ENCODE data around the gene PEAK1.

PEAK1 gene

DNA sequence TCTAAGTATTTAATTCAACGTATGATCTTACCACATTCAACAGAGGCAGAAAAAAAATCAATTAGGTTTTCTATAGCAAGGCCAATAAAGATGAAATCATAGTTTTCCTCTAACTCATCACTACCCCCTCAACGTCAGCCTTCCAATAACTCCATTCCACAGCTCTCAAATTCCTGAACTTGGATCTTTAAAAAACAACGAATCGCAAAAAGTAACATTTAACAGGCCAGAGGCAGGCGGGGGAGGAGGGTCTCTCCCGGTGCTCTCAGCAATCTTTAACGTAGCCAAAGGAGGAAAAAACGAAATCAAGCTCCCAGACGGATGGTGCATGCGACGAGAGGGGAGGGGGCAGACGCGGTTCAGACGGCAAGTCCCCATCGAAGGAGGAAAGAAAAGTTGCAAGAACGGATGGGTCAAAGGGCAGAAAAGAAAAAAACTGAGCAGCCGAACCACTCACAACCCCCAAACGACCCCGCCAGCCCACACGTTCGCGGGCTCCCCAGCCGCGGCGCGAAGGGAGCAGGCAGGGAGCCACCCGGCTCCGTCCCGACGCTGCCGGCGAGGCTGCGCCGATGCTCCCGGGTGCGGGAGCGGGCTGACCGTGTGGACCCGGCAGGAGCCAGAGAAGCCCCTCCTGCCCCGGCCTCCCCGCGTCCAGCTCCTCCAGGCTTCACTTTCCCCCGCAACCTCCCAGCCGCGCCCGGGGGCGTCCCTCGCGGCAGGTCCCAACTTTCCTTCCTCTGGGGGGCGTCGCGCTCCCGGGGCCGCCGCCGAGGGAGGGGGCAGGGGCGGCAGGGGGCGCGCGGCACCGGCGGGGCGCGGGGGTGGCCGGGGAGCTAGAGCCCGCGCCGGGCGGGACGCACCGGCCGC is 703 bp downstream of the PEAK1 start:
- Histone ChIP-seq H3K27ac (ENCODE audit: low read length) (no peak overlapping the region), H3K4me3 (ENCODE audit: low read length) (peak overlapping the region; percentile 89), H3K4me1 (ENCODE audit: insufficient read depth, low read length) (peaks cover 31% of the 10 kb centered on the region), H3K36me3 (ENCODE audit: insufficient read depth, low read depth, low read length) (no peaks in the 10 kb centered on the region), H3K27me3 (ENCODE audit: insufficient read depth, low read length) (0 out of 2 replicates have a peak, but pooled peaks cover 9% of the 10 kb centered on the region), H3K9ac (ENCODE audit: low read depth, low read length) (peak overlapping the region; percentile 77), H3K9me3 (ENCODE audit: insufficient read depth, low read depth, low read length) (no peaks in the 10 kb centered on the region)

GRCh38 chr15:77418391-77418965 is 1.4 kb downstream of the PEAK1 start:
- H3K36me3 ChIP-seq (ENCODE audit: insufficient read depth, low read depth, low read length) = no peaks in the 10 kb centered on the region
- H3K9ac ChIP-seq (ENCODE audit: low read depth, low read length) = peak overlapping the region; percentile 77; the same call in 1 of the 2 replicates
- peak overlapping the region; percentile 89 for H3K4me3 ChIP-seq (ENCODE audit: low read length)
- peaks cover 26% of the 10 kb centered on the region for H3K4me1 ChIP-seq (ENCODE audit: insufficient read depth, low read length)
- H3K9me3 ChIP-seq (ENCODE audit: insufficient read depth, low read depth, low read length) = no peaks in the 10 kb centered on the region
- no peak overlapping the region for H3K27ac ChIP-seq (ENCODE audit: low read length)
- 0 out of 2 replicates have a peak, but pooled peaks cover 9% of the 10 kb centered on the region for H3K27me3 ChIP-seq (ENCODE audit: insufficient read depth, low read length)

DNA sequence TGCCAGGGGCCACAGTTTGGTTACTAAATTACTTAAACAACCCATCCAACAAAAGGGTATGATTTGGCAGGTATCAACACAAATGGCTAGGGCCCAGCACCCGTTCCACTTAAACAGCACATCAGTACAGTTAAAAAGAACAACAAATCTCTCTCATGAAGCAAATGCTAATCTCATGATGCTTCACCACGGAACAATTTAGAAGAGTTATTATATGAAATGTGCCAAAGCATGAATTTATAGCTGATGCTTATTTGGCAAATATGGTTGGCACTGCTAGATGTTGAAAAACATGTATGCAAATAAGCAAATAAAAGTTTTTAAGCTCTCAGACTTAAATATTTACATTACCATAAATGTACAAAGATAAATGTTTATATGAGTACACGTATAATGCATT is 2.3 kb downstream of the PEAK1 start:
- Histone ChIP-seq H3K36me3 (ENCODE audit: insufficient read depth, low read depth, low read length) (no peaks in the 10 kb centered on the region), H3K4me1 (ENCODE audit: insufficient read depth, low read length) (peaks cover 26% of the 10 kb centered on the region), H3K27ac (ENCODE audit: low read length) (no peak overlapping the region), H3K9me3 (ENCODE audit: insufficient read depth, low read depth, low read length) (no peaks in the 10 kb centered on the region), H3K9ac (ENCODE audit: low read depth, low read length) (no peak overlapping the region), H3K27me3 (ENCODE audit: insufficient read depth, low read length) (0 out of 2 replicates have a peak, but pooled peaks cover 9% of the 10 kb centered on the region), H3K4me3 (ENCODE audit: low read length) (no peak overlapping the region; the same call in 1 of the 2 replicates)

- H3K9me3 ChIP-seq (ENCODE audit: insufficient read depth, low read depth, low read length) = no peaks in the 10 kb centered on the region
- H3K27me3 ChIP-seq (ENCODE audit: insufficient read depth, low read length) = 0 out of 2 replicates have a peak, but pooled peaks cover 9% of the 10 kb centered on the region
- H3K9ac ChIP-seq (ENCODE audit: low read depth, low read length) = no peak overlapping the region
- H3K36me3 ChIP-seq (ENCODE audit: insufficient read depth, low read depth, low read length) = no peaks in the 10 kb centered on the region
- no peak overlapping the region for H3K4me3 ChIP-seq (ENCODE audit: low read length)
- H3K4me1 ChIP-seq (ENCODE audit: insufficient read depth, low read length) = peaks cover 26% of the 10 kb centered on the region
- H3K27ac ChIP-seq (ENCODE audit: low read length) = no peak overlapping the region
Observed at GRCh38 chr15:77416954-77417353, 3.0 kb downstream of the PEAK1 start.

DNA sequence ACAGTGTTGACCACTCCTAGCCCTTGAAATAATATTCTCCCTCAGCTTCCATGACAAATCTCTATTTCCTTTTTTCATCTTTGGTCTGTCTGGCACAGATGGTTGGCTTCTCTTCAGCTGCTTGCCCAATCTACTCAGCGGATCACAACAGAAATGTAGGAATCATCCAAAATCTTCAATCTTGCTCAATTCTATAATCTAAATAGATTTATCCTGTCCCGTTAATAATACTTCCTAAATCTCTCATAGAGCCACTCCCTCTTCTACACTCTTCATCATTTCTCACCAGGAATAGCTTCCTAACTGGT is 3.8 kb downstream of the PEAK1 start:
- H3K27ac ChIP-seq (ENCODE audit: low read length) = no peak overlapping the region
- H3K27me3 ChIP-seq (ENCODE audit: insufficient read depth, low read length) = 0 out of 2 replicates have a peak, but pooled peaks cover 9% of the 10 kb centered on the region
- H3K9ac ChIP-seq (ENCODE audit: low read depth, low read length) = no peak overlapping the region
- no peaks in the 10 kb centered on the region for H3K36me3 ChIP-seq (ENCODE audit: insufficient read depth, low read depth, low read length)
- H3K4me3 ChIP-seq (ENCODE audit: low read length) = 0 out of 2 replicates have a peak overlapping the region, but pooled peaks have one; percentile 7
- H3K4me1 ChIP-seq (ENCODE audit: insufficient read depth, low read length) = peaks cover 30% of the 10 kb centered on the region
- H3K9me3 ChIP-seq (ENCODE audit: insufficient read depth, low read depth, low read length) = no peaks in the 10 kb centered on the region

GRCh38 chr15:77415450-77416147 is 4.3 kb downstream of the PEAK1 start:
- Histone ChIP-seq H3K9me3 (ENCODE audit: insufficient read depth, low read depth, low read length) (no peaks in the 10 kb centered on the region), H3K27ac (ENCODE audit: low read length) (no peak overlapping the region), H3K9ac (ENCODE audit: low read depth, low read length) (no peak overlapping the region), H3K4me3 (ENCODE audit: low read length) (0 out of 2 replicates have a peak overlapping the region, but pooled peaks have one; percentile 7), H3K27me3 (ENCODE audit: insufficient read depth, low read length) (0 out of 2 replicates have a peak, but pooled peaks cover 9% of the 10 kb centered on the region), H3K36me3 (ENCODE audit: insufficient read depth, low read depth, low read length) (no peaks in the 10 kb centered on the region), H3K4me1 (ENCODE audit: insufficient read depth, low read length) (peaks cover 30% of the 10 kb centered on the region)

GRCh38 chr15:77414789-77415442 is 5.0 kb downstream of the PEAK1 start:
- H3K4me3 ChIP-seq (ENCODE audit: low read length) = no peak overlapping the region

GRCh38 chr15:77413699-77414349 is 6.1 kb downstream of the PEAK1 start:
- no peaks in the 10 kb centered on the region for H3K9me3 ChIP-seq (ENCODE audit: insufficient read depth, low read depth, low read length)
- H3K4me1 ChIP-seq (ENCODE audit: insufficient read depth, low read length) = peaks cover 35% of the 10 kb centered on the region
- H3K27me3 ChIP-seq (ENCODE audit: insufficient read depth, low read length) = 0 out of 2 replicates have a peak, but pooled peaks cover 6% of the 10 kb centered on the region
- no peak overlapping the region for H3K9ac ChIP-seq (ENCODE audit: low read depth, low read length)
- no peak overlapping the region for H3K4me3 ChIP-seq (ENCODE audit: low read length)
- no peaks in the 10 kb centered on the region for H3K36me3 ChIP-seq (ENCODE audit: insufficient read depth, low read depth, low read length)
- no peak overlapping the region for H3K27ac ChIP-seq (ENCODE audit: low read length)

More at GRCh38 chr15:77414789-77415442, 5.0 kb downstream of the PEAK1 start:
- Histone ChIP-seq H3K9ac (ENCODE audit: low read depth, low read length) (no peak overlapping the region), H3K27me3 (ENCODE audit: insufficient read depth, low read length) (0 out of 2 replicates have a peak, but pooled peaks cover 9% of the 10 kb centered on the region), H3K9me3 (ENCODE audit: insufficient read depth, low read depth, low read length) (no peaks in the 10 kb centered on the region), H3K4me1 (ENCODE audit: insufficient read depth, low read length) (peaks cover 30% of the 10 kb centered on the region), H3K36me3 (ENCODE audit: insufficient read depth, low read depth, low read length) (no peaks in the 10 kb centered on the region), H3K27ac (ENCODE audit: low read length) (no peak overlapping the region)

DNA sequence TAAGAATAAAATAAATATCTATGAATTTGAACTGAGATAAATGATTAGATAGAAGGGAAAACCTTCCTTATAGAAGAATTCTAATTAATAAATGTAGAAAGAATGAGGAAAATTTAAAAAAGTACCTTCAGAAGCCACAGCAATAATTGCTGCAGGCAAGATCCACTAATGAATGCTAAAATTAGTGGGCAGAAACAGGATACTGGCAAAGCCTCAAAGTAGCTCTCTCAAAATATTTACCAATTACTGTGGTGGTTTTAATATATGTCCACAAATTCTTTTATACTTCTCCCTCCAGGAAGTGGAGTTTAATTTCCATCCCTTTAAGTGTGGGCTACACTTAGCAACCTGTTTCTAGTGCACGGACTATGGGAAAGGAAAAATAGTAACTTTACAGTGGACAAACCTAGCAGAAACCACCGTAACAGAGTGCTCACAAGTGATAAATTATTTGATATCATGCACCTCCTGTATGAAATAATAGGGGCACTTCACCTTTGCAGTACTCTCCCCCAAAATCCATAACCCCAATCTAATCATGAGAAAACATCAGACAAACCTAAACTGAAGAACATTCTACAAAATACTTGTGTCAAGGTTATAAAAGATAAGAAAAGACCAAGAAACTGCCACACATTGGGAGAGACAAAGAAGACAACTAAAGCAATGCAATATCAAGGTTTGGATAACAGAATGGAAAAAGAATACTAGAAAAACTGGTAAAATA is 6.8 kb downstream of the PEAK1 start:
- Histone ChIP-seq H3K36me3 (ENCODE audit: insufficient read depth, low read depth, low read length) (no peaks in the 10 kb centered on the region), H3K4me3 (ENCODE audit: low read length) (no peak overlapping the region), H3K27ac (ENCODE audit: low read length) (no peak overlapping the region), H3K9me3 (ENCODE audit: insufficient read depth, low read depth, low read length) (no peaks in the 10 kb centered on the region), H3K27me3 (ENCODE audit: insufficient read depth, low read length) (no peaks in the 10 kb centered on the region), H3K9ac (ENCODE audit: low read depth, low read length) (no peak overlapping the region), H3K4me1 (ENCODE audit: insufficient read depth, low read length) (peaks cover 28% of the 10 kb centered on the region)

DNA sequence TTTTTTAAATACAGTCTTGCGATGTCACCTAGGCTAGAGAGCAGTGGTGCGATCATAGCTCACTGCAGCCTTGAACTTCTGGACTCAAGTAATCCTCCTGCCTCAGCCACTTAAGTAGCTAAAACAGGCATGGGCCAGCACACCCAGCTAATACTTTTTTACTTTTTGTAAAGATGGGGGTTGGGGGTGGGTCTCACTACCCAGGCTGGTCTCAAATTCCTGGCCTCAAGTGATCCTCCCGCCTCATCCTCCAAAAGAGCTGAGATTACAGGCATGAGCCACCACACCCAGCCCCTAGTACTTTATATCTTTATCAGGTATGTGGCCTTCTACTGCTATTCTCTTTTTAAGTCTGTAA is 8.3 kb downstream of the PEAK1 start:
- Histone ChIP-seq H3K9me3 (ENCODE audit: insufficient read depth, low read depth, low read length) (no peaks in the 10 kb centered on the region), H3K36me3 (ENCODE audit: insufficient read depth, low read depth, low read length) (no peaks in the 10 kb centered on the region), H3K9ac (ENCODE audit: low read depth, low read length) (no peak overlapping the region), H3K27me3 (ENCODE audit: insufficient read depth, low read length) (no peaks in the 10 kb centered on the region), H3K27ac (ENCODE audit: low read length) (no peak overlapping the region), H3K4me3 (ENCODE audit: low read length) (no peak overlapping the region), H3K4me1 (ENCODE audit: insufficient read depth, low read length) (peaks cover 19% of the 10 kb centered on the region)
